Osteocyte (in vitro differentiated cells): Measurements from ENCODE around the gene LDLRAD2. TPM values are rescaled to one million over a fixed set of nuclear protein-coding genes. Genes with fewer than 3 reads are reported as not detected.
"Not testable (repeated sequence)": the region's sequence is repeated elsewhere in the genome, so short reads cannot be mapped to it uniquely, and the experiment has no call there.

Source experiments
- DNase-seq: peaks from one replicate; pipeline ENCODE4 v3.0.0; 2021; ENCODE audit warnings: mixed read lengths; ENCODE audit not compliant: unreplicated experiment; ENCODE audit errors: extremely low spot score
- H3K27ac Mint-ChIP-seq: one replicate; pipeline ENCODE4 v1.8.0; 2021; ENCODE audit warnings: mild to moderate bottlenecking, mixed read lengths; ENCODE audit not compliant: unreplicated experiment
- H3K27me3 Mint-ChIP-seq: one replicate; pipeline ENCODE4 v1.8.0; 2021; ENCODE audit warnings: mixed read lengths; ENCODE audit not compliant: unreplicated experiment
- H3K36me3 Mint-ChIP-seq: one replicate; pipeline ENCODE4 v1.8.0; 2021; ENCODE audit warnings: mixed read lengths; ENCODE audit not compliant: unreplicated experiment
- H3K4me1 Mint-ChIP-seq: one replicate; pipeline ENCODE4 v1.8.0; 2021; ENCODE audit warnings: mixed read lengths; ENCODE audit not compliant: unreplicated experiment
- H3K4me3 Mint-ChIP-seq: one replicate; pipeline ENCODE4 v1.8.0; 2021; ENCODE audit warnings: mild to moderate bottlenecking, moderate library complexity, mixed read lengths; ENCODE audit not compliant: unreplicated experiment
- H3K9me3 Mint-ChIP-seq: one replicate; pipeline ENCODE4 v1.8.0; 2021; ENCODE audit warnings: mixed read lengths; ENCODE audit not compliant: unreplicated experiment
- CTCF ChIP-seq: fragments of 200-600 bp; sonication (generic); IDR thresholded peaks from 2 replicates; pipeline ENCODE4 v1.5.0; 2021; ENCODE audit warnings: antibody characterized with exemption, mild to moderate bottlenecking, moderate library complexity
- total RNA-seq: library from RNA; stranded (reverse); gene quantifications from 2 replicates; pipeline ENCODE4 v1.2.1, GENCODE V29; 2021

LDLRAD2 gene
- total RNA-seq, 1 donor from 2014 or later, result not detected

GRCh38 chr1:21770201-21770600 is 41.9 kb upstream of the LDLRAD2 start:
- H3K27ac Mint-ChIP-seq, result no peak overlapping the region
- H3K4me1 Mint-ChIP-seq, result peaks cover 27% of the 10 kb centered on the region
- H3K9me3 Mint-ChIP-seq, result no peaks in the 10 kb centered on the region
- H3K4me3 Mint-ChIP-seq, result no peak overlapping the region
- DNase-seq, result no peak
- no peak for TF ChIP-seq CTCF
- no peaks in the 10 kb centered on the region for H3K27me3 Mint-ChIP-seq
- no peaks in the 10 kb centered on the region for H3K36me3 Mint-ChIP-seq

- not testable (repeated sequence) for H3K36me3 Mint-ChIP-seq, H3K9me3 Mint-ChIP-seq, DNase-seq, H3K4me3 Mint-ChIP-seq, H3K27ac Mint-ChIP-seq, H3K27me3 Mint-ChIP-seq
- peaks cover 25% of the 10 kb centered on the region for H3K4me1 Mint-ChIP-seq
Observed at GRCh38 chr1:21770602-21771001, 41.5 kb upstream of the LDLRAD2 start.

- not testable (repeated sequence) for H3K27ac Mint-ChIP-seq, H3K36me3 Mint-ChIP-seq, H3K27me3 Mint-ChIP-seq, DNase-seq, H3K9me3 Mint-ChIP-seq, H3K4me3 Mint-ChIP-seq
- peaks cover 26% of the 10 kb centered on the region for H3K4me1 Mint-ChIP-seq
Observed at GRCh38 chr1:21771672-21772071, 40.4 kb upstream of the LDLRAD2 start.

GRCh38 chr1:21773585-21773984 is 38.5 kb upstream of the LDLRAD2 start:
- H3K36me3 Mint-ChIP-seq, result no peaks in the 10 kb centered on the region
- no peak overlapping the region for H3K27ac Mint-ChIP-seq
- no peaks in the 10 kb centered on the region for H3K27me3 Mint-ChIP-seq
- no peak for DNase-seq
- peaks cover 25% of the 10 kb centered on the region for H3K4me1 Mint-ChIP-seq
- H3K9me3 Mint-ChIP-seq, result no peaks in the 10 kb centered on the region
- H3K4me3 Mint-ChIP-seq, result no peak overlapping the region
- TF ChIP-seq CTCF, result no peak

- Mint-ChIP-seq H3K4me1 (peaks cover 26% of the 10 kb centered on the region), H3K36me3 (no peaks in the 10 kb centered on the region), H3K27ac (no peak overlapping the region), H3K4me3 (no peak overlapping the region), H3K27me3 (no peaks in the 10 kb centered on the region), H3K9me3 (no peaks in the 10 kb centered on the region)
- DNase-seq, result no peak
- no peak for TF ChIP-seq CTCF
Observed at GRCh38 chr1:21774835-21775549, 37.1 kb upstream of the LDLRAD2 start.

GRCh38 chr1:21775550-21775914 is 36.5 kb upstream of the LDLRAD2 start:
- DNase-seq, result no peak
- Mint-ChIP-seq H3K27me3 (no peaks in the 10 kb centered on the region), H3K4me3 (no peak overlapping the region), H3K27ac (peak overlapping the region; percentile 43), H3K36me3 (no peaks in the 10 kb centered on the region), H3K4me1 (peaks cover 29% of the 10 kb centered on the region), H3K9me3 (no peaks in the 10 kb centered on the region)
- no peak for TF ChIP-seq CTCF
